A172 (cell line): ENCODE measurements around the gene APOH. TPM values are rescaled to one million over a fixed set of nuclear protein-coding genes. Genes with fewer than 3 reads are reported as not detected.
"Not testable (repeated sequence)": the region's sequence is repeated elsewhere in the genome, so short reads cannot be mapped to it uniquely, and the experiment has no call there.

Experiments used
- DNase-seq: peaks from one replicate; pipeline ENCODE4 v3.0.0-alpha.2; 2015; ENCODE audit warnings: low spot score
- total RNA-seq: library from RNA; depleted of rRNA; stranded (reverse); fragments of >200 nt; shearing (Covaris generic); gene quantifications from 2 replicates; pipeline ENCODE4 v1.2.3, GENCODE V29; 2014; rRNA removed

APOH gene, protein sequence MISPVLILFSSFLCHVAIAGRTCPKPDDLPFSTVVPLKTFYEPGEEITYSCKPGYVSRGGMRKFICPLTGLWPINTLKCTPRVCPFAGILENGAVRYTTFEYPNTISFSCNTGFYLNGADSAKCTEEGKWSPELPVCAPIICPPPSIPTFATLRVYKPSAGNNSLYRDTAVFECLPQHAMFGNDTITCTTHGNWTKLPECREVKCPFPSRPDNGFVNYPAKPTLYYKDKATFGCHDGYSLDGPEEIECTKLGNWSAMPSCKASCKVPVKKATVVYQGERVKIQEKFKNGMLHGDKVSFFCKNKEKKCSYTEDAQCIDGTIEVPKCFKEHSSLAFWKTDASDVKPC
- not detected in 2 replicates for total RNA-seq

GRCh38 chr17:66228887-66229782, at the start of gene APOH:
TSS of gene APOH (minus strand) at chr17:66229415. CDS start at chr17:66229379, 36 bp downstream.
- no peak for DNase-seq

GRCh38 chr17:66277191-66277590, 48.0 kb upstream of the APOH start:
- DNase-seq, result no peak

GRCh38 chr17:66276328-66276937, 47.2 kb upstream of the APOH start:
- DNase-seq, result peak; percentile 50

- peak; percentile 99 for DNase-seq
Observed at GRCh38 chr17:66275651-66276050, 46.4 kb upstream of the APOH start.

GRCh38 chr17:66273586-66273848, 44.3 kb upstream of the APOH start:
- DNase-seq, result no peak

- DNase-seq, result peak; percentile 89
Observed at GRCh38 chr17:66272811-66273585, 43.8 kb upstream of the APOH start.

DNA sequence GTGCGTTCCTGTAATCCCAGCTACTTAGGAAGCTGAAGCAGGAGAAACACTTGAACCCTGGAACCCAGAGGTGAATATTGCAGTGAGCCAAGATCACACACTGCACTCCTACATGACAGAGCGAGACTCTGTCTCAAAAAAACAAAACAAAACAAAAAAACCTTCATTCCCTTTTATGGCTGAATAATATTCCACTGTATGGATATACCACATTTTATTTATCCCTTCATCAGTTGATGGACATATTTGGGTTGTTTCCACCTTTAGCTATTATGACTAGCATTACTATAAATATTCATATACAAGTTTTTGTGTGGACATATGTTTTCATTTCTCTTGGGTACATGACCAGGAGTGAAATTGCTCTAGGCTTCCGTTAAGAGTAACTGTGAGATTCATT, 42.3 kb upstream of the APOH start:
- DNase-seq, result no peak

GRCh38 chr17:66270106-66270505, 40.9 kb upstream of the APOH start:
- no peak for DNase-seq

DNA sequence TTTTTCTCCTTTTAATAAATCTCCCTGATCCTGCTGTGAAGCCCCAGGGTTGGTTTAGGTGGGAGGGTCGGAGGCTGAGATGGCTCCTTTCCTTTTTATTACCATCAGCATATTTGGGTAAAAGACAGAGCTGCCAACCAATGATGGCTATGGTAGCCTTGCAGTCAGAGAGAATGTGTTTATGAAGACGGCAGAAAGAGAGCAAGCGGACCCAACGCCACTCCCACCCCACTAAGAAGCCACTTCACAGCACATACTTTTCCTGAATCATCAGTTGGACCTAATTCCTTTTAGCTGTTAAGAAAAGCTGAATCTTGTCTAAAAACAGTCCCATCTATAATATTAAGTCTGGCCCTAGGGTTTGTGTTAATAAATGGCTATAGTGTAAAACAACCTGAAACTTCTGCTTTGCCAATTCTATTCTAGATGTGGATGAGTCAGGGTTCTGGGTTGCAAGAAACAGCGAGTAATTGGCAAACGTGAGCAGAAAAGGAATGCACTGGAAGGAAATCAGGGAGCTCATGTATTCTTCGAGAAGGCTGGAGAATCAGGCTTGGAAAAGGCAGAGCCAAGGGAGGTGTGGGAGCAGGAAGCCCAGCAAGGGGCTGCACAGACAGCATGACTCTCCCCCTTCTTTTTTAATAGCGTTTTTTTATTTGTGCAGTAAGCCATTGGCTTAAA, 39.2 kb upstream of the APOH start:
- DNase-seq, result peak; percentile 38

GRCh38 chr17:66264696-66265095, 35.5 kb upstream of the APOH start:
- no peak for DNase-seq

- no peak for DNase-seq
Observed at GRCh38 chr17:66262767-66263166, 33.6 kb upstream of the APOH start.

- no peak for DNase-seq
Observed at GRCh38 chr17:66260688-66261087, 31.5 kb upstream of the APOH start.

DNA sequence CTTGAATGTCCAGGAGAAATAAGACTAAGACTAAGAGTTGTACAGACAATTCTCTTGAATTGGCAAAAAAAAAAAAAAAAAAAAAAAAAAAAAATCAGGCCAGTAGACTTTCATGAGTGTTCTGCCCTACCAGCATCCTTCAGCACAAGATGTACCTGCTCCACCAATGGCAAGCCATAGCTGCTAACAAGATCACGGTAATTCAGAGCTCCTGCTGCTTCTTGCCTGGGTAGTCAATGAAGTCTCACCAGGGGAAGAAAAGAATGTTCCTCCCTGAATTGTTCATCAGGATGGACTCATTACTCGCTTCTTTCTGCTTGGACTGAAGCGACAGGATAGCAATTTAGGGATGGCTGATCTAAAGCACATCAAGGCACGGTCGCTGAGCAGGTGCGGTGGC, 31.1 kb upstream of the APOH start:
- DNase-seq, result no peak

- no peak for DNase-seq
Observed at GRCh38 chr17:66255527-66255971, 26.3 kb upstream of the APOH start.

GRCh38 chr17:66255112-66255511, 25.9 kb upstream of the APOH start:
- peak; percentile 73 for DNase-seq

DNA sequence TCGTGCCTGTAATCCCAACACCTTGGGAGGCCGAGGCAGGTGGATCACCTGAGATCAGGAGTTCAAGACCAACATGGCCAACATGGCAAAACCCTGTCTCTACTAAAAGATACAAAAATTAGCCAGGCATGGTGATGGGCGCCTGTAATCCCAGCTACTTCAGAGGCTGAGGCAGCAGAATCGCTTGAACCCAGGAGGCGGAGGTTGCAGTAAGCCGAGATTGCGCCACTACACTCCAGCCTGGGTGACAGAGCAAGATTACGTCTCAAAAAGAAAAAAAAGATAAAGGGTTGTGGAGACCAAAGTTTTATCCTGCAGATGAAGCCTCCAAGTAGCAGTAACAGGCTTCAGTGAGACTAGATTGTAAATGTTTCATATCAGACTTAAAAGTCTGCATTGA, 24.2 kb upstream of the APOH start:
- not testable (repeated sequence) for DNase-seq

DNA sequence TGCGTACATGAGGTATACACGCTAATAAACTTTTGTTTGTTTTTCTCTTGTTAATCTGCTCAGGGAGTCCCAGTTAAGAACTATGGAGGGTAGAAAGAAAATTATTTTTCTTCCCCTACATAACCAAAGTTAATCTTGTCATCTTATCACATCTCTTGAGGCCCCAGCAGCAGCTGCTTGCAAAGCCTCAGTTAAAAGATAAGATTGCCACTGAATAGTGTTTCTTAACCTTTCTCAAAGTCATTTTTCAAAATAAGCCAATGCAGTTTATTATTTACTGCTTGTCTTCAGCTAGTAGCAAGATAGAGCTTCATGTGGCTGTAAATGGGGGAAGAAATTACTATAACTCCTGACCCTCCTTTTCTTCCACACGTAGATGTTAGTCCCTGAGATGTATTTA, 21.5 kb upstream of the APOH start:
- DNase-seq, result no peak

GRCh38 chr17:66248285-66248684, 19.1 kb upstream of the APOH start:
- no peak for DNase-seq

GRCh38 chr17:66241839-66242238, 12.6 kb upstream of the APOH start:
- DNase-seq, result no peak

GRCh38 chr17:66240630-66241029, 11.4 kb upstream of the APOH start:
- DNase-seq, result peak; percentile 12

DNA sequence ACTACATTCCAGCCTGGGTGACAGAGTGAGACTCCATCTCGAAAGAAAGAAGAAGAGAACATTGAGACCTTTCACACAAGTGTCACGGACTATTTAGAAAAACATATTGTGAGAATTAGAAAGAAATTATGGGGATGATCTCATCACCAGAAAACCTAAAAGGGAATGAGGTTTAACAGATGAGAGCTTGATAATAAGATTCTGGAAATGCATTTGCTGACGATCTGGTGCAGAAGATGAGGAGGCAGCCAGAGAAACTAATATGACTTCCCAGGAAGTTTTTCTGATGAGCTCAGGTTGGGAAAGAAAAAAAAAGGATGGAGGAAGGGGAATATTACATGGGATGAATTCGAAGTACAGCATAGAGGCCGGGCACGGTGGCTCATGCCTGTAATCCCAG, 10.8 kb upstream of the APOH start:
- no peak for DNase-seq
